SU-DHL-6 (cell line): Measurements from ENCODE around the gene CBFA2T2.

Experiments used
- H2AFZ ChIP-seq: fragments of 200-600 bp; sonication (generic); 2 replicates; pipeline ENCODE4 v1.6.1; 2014; ENCODE audit warnings: low read depth, mild to moderate bottlenecking, moderate library complexity, mixed read lengths, antibody characterized with exemption, low read length; ENCODE audit not compliant: severe bottlenecking
- H3F3A ChIP-seq: fragments of 200-600 bp; shearing (Covaris generic); 2 replicates; pipeline ENCODE4 v1.6.0; 2016; ENCODE audit warnings: antibody characterized with exemption, mild to moderate bottlenecking; ENCODE audit not compliant: insufficient read depth
- H3K27ac ChIP-seq: fragments of 200-600 bp; sonication (generic); 2 replicates; pipeline ENCODE4 v1.5.1; 2016; ENCODE audit warnings: low read depth, mild to moderate bottlenecking, low read length, moderate library complexity, mixed read lengths
- H3K27me3 ChIP-seq: fragments of 200-600 bp; sonication (generic), shearing (Covaris generic); 2 replicates; pipeline ENCODE4 v1.6.0; 2014; ENCODE audit warnings: mild to moderate bottlenecking, low read length
- H3K36me3 ChIP-seq: fragments of 200-600 bp; sonication (generic); 2 replicates; pipeline ENCODE4 v1.6.1; 2014; ENCODE audit warnings: mild to moderate bottlenecking, low read length, mixed read lengths
- H3K4me2 ChIP-seq: fragments of 300-600, 200-600 bp; shearing (Covaris generic), sonication (generic); 2 replicates; pipeline ENCODE4 v1.6.0; 2014; ENCODE audit warnings: low read length, low read depth, mild to moderate bottlenecking; ENCODE audit not compliant: poor library complexity, severe bottlenecking
- H3K4me3 ChIP-seq: fragments of 200-600 bp; sonication (generic); 2 replicates; pipeline ENCODE4 v1.5.1; 2014; ENCODE audit warnings: antibody characterized with exemption, low read length, mild to moderate bottlenecking, mixed read lengths; ENCODE audit not compliant: insufficient read depth, poor library complexity, severe bottlenecking
- H3K79me2 ChIP-seq: fragments of 200-600 bp; sonication (generic); 2 replicates; pipeline ENCODE4 v1.6.1; 2014; ENCODE audit warnings: mild to moderate bottlenecking, low read length, moderate library complexity; ENCODE audit not compliant: insufficient read depth
- H3K9ac ChIP-seq: fragments of 200-600 bp; sonication (generic); 2 replicates; pipeline ENCODE4 v1.7.0; 2014; ENCODE audit warnings: mild to moderate bottlenecking, low read length
- H3K9me2 ChIP-seq: fragments of 200-600 bp; sonication (generic); replicated peaks from 2 replicates; pipeline ENCODE4 v1.6.1; 2014; ENCODE audit warnings: low read length; ENCODE audit not compliant: insufficient read depth
- H3K9me3 ChIP-seq: fragments of 200-600 bp; sonication (generic); 2 replicates; pipeline ENCODE4 v1.6.1; 2014; ENCODE audit warnings: low read length, mixed read lengths; ENCODE audit not compliant: insufficient read depth
- H4K20me1 ChIP-seq: fragments of 200-600 bp; sonication (generic); 2 replicates; pipeline ENCODE4 v1.6.1; 2014; ENCODE audit warnings: low read depth, mild to moderate bottlenecking, antibody characterized with exemption, low read length, moderate library complexity, mixed read lengths
- CTCF ChIP-seq: fragments of 200-600 bp; sonication (generic); IDR thresholded peaks from one replicate; pipeline ENCODE4 v1.5.1; 2017; ENCODE audit warnings: antibody characterized with exemption, mild to moderate bottlenecking, low read length, moderate library complexity; ENCODE audit not compliant: insufficient read depth, poor library complexity, severe bottlenecking
- EZH2phosphoT487 ChIP-seq: fragments of 200-600 bp; sonication (generic), shearing (Covaris generic); conservative IDR thresholded peaks from 2 replicates; pipeline ENCODE4 v1.6.1; 2018; ENCODE audit warnings: mild to moderate bottlenecking, antibody characterized with exemption, low read length, moderate library complexity, mixed read lengths

CBFA2T2 gene

GRCh38 chr20:33576432-33577125 is 86.7 kb downstream of the CBFA2T2 start:
- Histone ChIP-seq H3K4me3 (no peak overlapping the region), H3K27me3 (no peaks in the 10 kb centered on the region), H3F3A (no peaks in the 10 kb centered on the region), H3K36me3 (no peaks in the 10 kb centered on the region), H3K9me3 (no peaks in the 10 kb centered on the region), H3K4me2 (no peak overlapping the region), H3K79me2 (no peaks in the 10 kb centered on the region), H4K20me1 (no peaks in the 10 kb centered on the region), H3K9ac (no peak overlapping the region), H2AFZ (no peak overlapping the region), H3K9me2 (no peaks in the 10 kb centered on the region), H3K27ac (no peak overlapping the region)
- no peak for TF ChIP-seq EZH2phosphoT487
- no peak for TF ChIP-seq CTCF

- no peak overlapping the region for H3K4me3 ChIP-seq
- no peaks in the 10 kb centered on the region for H3K9me3 ChIP-seq
- H3K27me3 ChIP-seq, result no peaks in the 10 kb centered on the region
- no peak overlapping the region for H3K4me2 ChIP-seq
- no peak overlapping the region for H3K27ac ChIP-seq
- no peaks in the 10 kb centered on the region for H4K20me1 ChIP-seq
- no peaks in the 10 kb centered on the region for H3F3A ChIP-seq
- H3K36me3 ChIP-seq, result no peaks in the 10 kb centered on the region
- no peak for TF ChIP-seq EZH2phosphoT487
- no peak for TF ChIP-seq CTCF
- H3K79me2 ChIP-seq, result no peaks in the 10 kb centered on the region
- no peak overlapping the region for H2AFZ ChIP-seq
- no peaks in the 10 kb centered on the region for H3K9me2 ChIP-seq
- no peak overlapping the region for H3K9ac ChIP-seq
Measured at GRCh38 chr20:33578510-33578909, 88.6 kb downstream of the CBFA2T2 start.

- Histone ChIP-seq H3K36me3 (no peaks in the 10 kb centered on the region), H4K20me1 (no peaks in the 10 kb centered on the region), H3F3A (no peaks in the 10 kb centered on the region), H3K27ac (no peak overlapping the region), H3K27me3 (no peaks in the 10 kb centered on the region), H3K9me2 (no peaks in the 10 kb centered on the region), H3K9ac (no peak overlapping the region), H3K4me2 (no peak overlapping the region), H3K9me3 (no peaks in the 10 kb centered on the region), H3K79me2 (no peaks in the 10 kb centered on the region), H2AFZ (no peak overlapping the region), H3K4me3 (no peak overlapping the region)
- TF ChIP-seq EZH2phosphoT487 (no peak), CTCF (no peak)
Measured at GRCh38 chr20:33583143-33583542, 93.2 kb downstream of the CBFA2T2 start.
